ENCODE measurements around the gene RASGEF1C. TPM values are rescaled to one million over a fixed set of nuclear protein-coding genes. Genes with fewer than 3 reads are reported as not detected.
A peak's percentile ranks its signal among the peaks of the same experiment; 100 is the strongest.

The RASGEF1C gene
- total and polyA plus RNA-seq, 2 experiments from 2014 or later, result 0.40 to 0.42 TPM

DNA sequence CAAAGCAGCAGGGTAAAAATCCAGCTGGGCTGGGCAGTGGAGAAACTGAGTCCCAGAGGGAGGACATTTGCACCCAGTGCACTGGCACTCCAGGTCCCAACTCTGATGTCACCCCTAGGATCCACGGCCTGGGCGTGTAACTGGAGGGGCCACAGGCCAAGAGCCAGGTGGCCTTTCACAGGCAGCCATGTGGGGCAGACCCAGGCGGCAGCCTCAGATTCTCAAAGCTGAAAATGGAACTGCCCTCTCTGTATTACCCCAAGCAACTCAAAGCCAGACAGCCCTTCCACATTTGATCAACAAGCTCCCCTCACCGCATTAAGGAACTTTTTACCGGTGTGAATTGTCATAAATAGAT is 46.7 kb downstream of the RASGEF1C start:
- Histone ChIP-seq H4K20me1 (replicated peaks; ENCODE audit: insufficient read depth) (no peaks in the 10 kb centered on the region), H3F3A (replicated peaks; ENCODE audit: low read depth) (no peaks in the 10 kb centered on the region), H2AFZ (0 out of 2 replicates have a peak overlapping the region, but pooled peaks have one; percentile 38), H3K9me2 (ENCODE audit: insufficient read depth) (no peaks in the 10 kb centered on the region), H3K4me3 (no peak overlapping the region), H3K27ac (ENCODE audit: low read depth) (no peak overlapping the region), H3K79me2 (replicated peaks; ENCODE audit: insufficient read depth) (no peaks in the 10 kb centered on the region), H3K4me1 (ENCODE audit: insufficient read depth) (no peaks in the 10 kb centered on the region), H3K4me2 (no peak overlapping the region), H3K36me3 (ENCODE audit: insufficient read depth) (no peaks in the 10 kb centered on the region), H3K27me3 (ENCODE audit: insufficient read depth) (no peaks in the 10 kb centered on the region)
- no peaks in the 10 kb centered on the region; the same call in 2 of the 3 replicates for H3K4me1 Mint-ChIP-seq
- H3K9me3 Mint-ChIP-seq, result no peaks in the 10 kb centered on the region
- H3K27ac Mint-ChIP-seq, result no peak overlapping the region
- TF ChIP-seq CTCF (conservative IDR thresholded peaks at IDR 0.05; ENCODE audit: low read depth in 2 of 2) (no peak), EZH2phosphoT487 (IDR thresholded peaks at IDR 0.05; ENCODE audit: unreplicated experiment) (no peak), POLR2AphosphoS5 (IDR thresholded peaks at IDR 0.05; ENCODE audit: low read depth) (no peak), STAT1 (IDR thresholded peaks at IDR 0.05; ENCODE audit: unreplicated experiment) (no peak), REST (IDR thresholded peaks at IDR 0.05; ENCODE audit: unreplicated experiment) (no peak)
- H3K27me3 Mint-ChIP-seq (ENCODE audit: insufficient read depth, low read depth, poor library complexity), result peaks cover 8% of the 10 kb centered on the region
- H3K36me3 Mint-ChIP-seq (ENCODE audit: low read depth), result no peaks in the 10 kb centered on the region
- H3K4me3 Mint-ChIP-seq, result no peak overlapping the region
- ATAC-seq (no peak), DNase-seq (ENCODE audit: low spot score) (no peak)

GRCh38 chr5:180161420-180162303 is 47.3 kb downstream of the RASGEF1C start:
- Mint-ChIP-seq H3K36me3 (ENCODE audit: low read depth) (no peaks in the 10 kb centered on the region), H3K4me1 (no peaks in the 10 kb centered on the region; the same call in 2 of the 3 replicates), H3K9me3 (no peaks in the 10 kb centered on the region), H3K4me3 (no peak overlapping the region), H3K27ac (no peak overlapping the region), H3K27me3 (ENCODE audit: insufficient read depth, low read depth, poor library complexity) (peaks cover 8% of the 10 kb centered on the region)
- no peak overlapping the region for H3K4me3 ChIP-seq
- 0 out of 2 replicates have a peak overlapping the region, but pooled peaks have one; percentile 38 for H2AFZ ChIP-seq
- TF ChIP-seq STAT1 (IDR thresholded peaks at IDR 0.05; ENCODE audit: unreplicated experiment) (no peak), ZNF331 (CRISPR knock-in tag; IDR thresholded peaks at IDR 0.05; ENCODE audit: low read depth) (no peak), CTCF (conservative IDR thresholded peaks at IDR 0.05; ENCODE audit: low read depth in 2 of 2) (peak in 1 of 2 experiments; percentile 59; a peak in 2 of 4 replicates), POLR2AphosphoS5 (IDR thresholded peaks at IDR 0.05; ENCODE audit: low read depth) (no peak), JUNB (IDR thresholded peaks at IDR 0.05; ENCODE audit: unreplicated experiment) (no peak), ZNF114 (CRISPR knock-in tag; IDR thresholded peaks at IDR 0.05) (no peak), CREB1 (CRISPR knock-in tag; IDR thresholded peaks at IDR 0.05; ENCODE audit: low read depth) (no peak), NANOG (IDR thresholded peaks at IDR 0.05; ENCODE audit: borderline replicate concordance) (no peak), EZH2 (IDR thresholded peaks at IDR 0.05; ENCODE audit: low read depth, unreplicated experiment) (no peak)
- no peaks in the 10 kb centered on the region for H3K36me3 ChIP-seq (ENCODE audit: insufficient read depth)
- no peaks in the 10 kb centered on the region for H3K4me1 ChIP-seq (ENCODE audit: insufficient read depth)
- peak; percentile 44 for DNase-seq (ENCODE audit: low spot score)
- H3K9me2 ChIP-seq (ENCODE audit: insufficient read depth), result no peaks in the 10 kb centered on the region
- no peak overlapping the region for H3K27ac ChIP-seq (ENCODE audit: low read depth)
- H3K4me2 ChIP-seq, result no peak overlapping the region
- no peaks in the 10 kb centered on the region for H3F3A ChIP-seq (replicated peaks; ENCODE audit: low read depth)
- no peaks in the 10 kb centered on the region for H4K20me1 ChIP-seq (replicated peaks; ENCODE audit: insufficient read depth)
- no peaks in the 10 kb centered on the region for H3K79me2 ChIP-seq (replicated peaks; ENCODE audit: insufficient read depth)
- no peaks in the 10 kb centered on the region for H3K27me3 ChIP-seq (ENCODE audit: insufficient read depth)
- ATAC-seq, result peak; percentile 86

All from GM23338 (cell line).